ENCODE results near the gene FLNB.

- TF ChIP-seq CTCF (IDR thresholded peaks at IDR 0.05) (no peak), POLR2A (IDR thresholded peaks at IDR 0.05) (no peak)
Measured at GRCh38 chr3:58068122-58068809, 60.0 kb downstream of the FLNB start.

Measured in adrenal gland (tissue), 5 donors.